Sigmoid colon (tissue), 7 donors: ENCODE measurements around the gene ZNF674. TPM values are rescaled to one million over a fixed set of nuclear protein-coding genes. Genes with fewer than 3 reads are reported as not detected.

ENCODE experiments used
- DNase-seq: peaks from one replicate; pipeline ENCODE4 v3.0.0-alpha.2; 2019
- H3K27ac ChIP-seq, 4 donors: fragments of 200-600 bp; sonication (generic); one replicate each; pipeline ENCODE4 v1.5.1; 2016 to 2019; ENCODE audit warnings: mild to moderate bottlenecking in 1 of 4
- H3K27me3 ChIP-seq, 3 donors: fragments of 200-600 bp; sonication (generic); one replicate each; pipeline ENCODE4 v1.5.1; 2019; ENCODE audit warnings: mild to moderate bottlenecking in 1 of 3
- H3K36me3 ChIP-seq, 4 donors: fragments of 200-600 bp; sonication (generic); one replicate each; pipeline ENCODE4 v1.5.1; 2016 to 2019
- H3K4me1 ChIP-seq, 4 donors: fragments of 200-600 bp; sonication (generic); one replicate each; pipeline ENCODE4 v1.5.1; 2017 to 2019
- H3K4me3 ChIP-seq, 4 donors: fragments of 200-600 bp; sonication (generic); one replicate each; pipeline ENCODE4 v1.5.1; 2017 to 2019; ENCODE audit warnings: mild to moderate bottlenecking in 2 of 4, moderate library complexity in 1 of 4
- H3K9me3 ChIP-seq, 4 donors: fragments of 200-600 bp in 3 of 4; sonication (generic) in 3 of 4; one replicate each; pipeline versions ENCODE4 v1.5.1 to v1.6.1; 2013 to 2019
- EP300 ChIP-seq, 4 donors: sonication (generic); formaldehyde crosslinking; IDR thresholded peaks; one replicate each; pipeline ENCODE4 v1.6.1; 2017; ENCODE audit warnings: antibody characterized with exemption in 4 of 4
- POLR2A ChIP-seq, 2 donors: fragments of 450-650 bp; IDR thresholded peaks; one replicate each; pipeline ENCODE4 v1.6.1; 2016; ENCODE audit warnings: antibody characterized with exemption in 2 of 2, mild to moderate bottlenecking in 2 of 2, moderate library complexity in 2 of 2
- POLR2AphosphoS5 ChIP-seq, 4 donors: sonication (generic); formaldehyde crosslinking; IDR thresholded peaks; one replicate each; pipeline ENCODE4 v1.6.1; 2017; ENCODE audit warnings: antibody characterized with exemption in 4 of 4
- WGBS, 2 donors: extraction: QIAGEN DNeasy Blood & Tissue Kit; methylation state at CpG; one replicate each; pipeline ENCODE4 v1.1.7; 2013; 5-methylcytosine and 5-hydroxymethylcytosine counted together
- intact Hi-C: fragments of 100-400 bp; cut with DNase I; formaldehyde crosslinking; loops from one replicate; pipeline ENCODE4 v1.15.1; 2023
- polyA plus RNA-seq, 3 donors: library from polyadenylated mRNA; stranded (reverse); fragments of 200-250 nt; gene quantifications; one replicate each; pipeline ENCODE4 v1.2.3, GENCODE V29; 2013
- total RNA-seq, 4 donors: library from RNA; depleted of rRNA; stranded (reverse); fragments of >200 nt; gene quantifications; one replicate each; pipeline ENCODE4 v1.1.0, GENCODE V29; 2016
- TF ChIP-seq, protein P1 (sequence below), 4 experiments: fragments of 450-650 bp in 3 of 4; fragments of 200-600 bp in 1 of 4; IDR thresholded peaks; one replicate each; pipeline ENCODE4 v1.5.1; 2016 to 2019; ENCODE audit warnings: antibody characterized with exemption in 4 of 4, mild to moderate bottlenecking in 3 of 4, moderate library complexity in 2 of 4
- donor health status: healthy with polysubstance abuse.
- donor health status: Bipolar disorder and iron deficiency.
- donor health status: healthy.

The ZNF674 gene
- total and polyA plus RNA-seq, 7 donors, result 1.2 to 9.1 (median 3.0) TPM

DNA sequence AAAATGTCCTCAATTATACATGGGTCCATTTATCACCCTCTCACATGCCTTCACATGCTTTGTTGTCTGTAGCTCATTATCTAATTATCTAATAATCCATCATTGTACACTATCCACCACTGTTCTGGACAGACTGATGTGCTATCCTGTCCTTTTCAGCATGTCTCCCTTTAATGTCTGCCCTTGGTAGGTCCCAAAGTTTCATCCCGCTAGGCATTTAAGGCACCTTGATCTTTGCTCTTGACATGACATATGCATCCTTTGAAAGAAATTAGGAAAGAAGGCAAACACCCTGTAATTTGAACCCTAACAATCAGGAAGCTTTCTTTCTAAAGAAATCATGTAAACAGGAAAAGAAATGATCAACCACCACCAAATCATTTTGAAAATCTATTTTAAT is 34.0 kb upstream of the ZNF674 start:
- intact Hi-C loops, result no loop called here

DNA sequence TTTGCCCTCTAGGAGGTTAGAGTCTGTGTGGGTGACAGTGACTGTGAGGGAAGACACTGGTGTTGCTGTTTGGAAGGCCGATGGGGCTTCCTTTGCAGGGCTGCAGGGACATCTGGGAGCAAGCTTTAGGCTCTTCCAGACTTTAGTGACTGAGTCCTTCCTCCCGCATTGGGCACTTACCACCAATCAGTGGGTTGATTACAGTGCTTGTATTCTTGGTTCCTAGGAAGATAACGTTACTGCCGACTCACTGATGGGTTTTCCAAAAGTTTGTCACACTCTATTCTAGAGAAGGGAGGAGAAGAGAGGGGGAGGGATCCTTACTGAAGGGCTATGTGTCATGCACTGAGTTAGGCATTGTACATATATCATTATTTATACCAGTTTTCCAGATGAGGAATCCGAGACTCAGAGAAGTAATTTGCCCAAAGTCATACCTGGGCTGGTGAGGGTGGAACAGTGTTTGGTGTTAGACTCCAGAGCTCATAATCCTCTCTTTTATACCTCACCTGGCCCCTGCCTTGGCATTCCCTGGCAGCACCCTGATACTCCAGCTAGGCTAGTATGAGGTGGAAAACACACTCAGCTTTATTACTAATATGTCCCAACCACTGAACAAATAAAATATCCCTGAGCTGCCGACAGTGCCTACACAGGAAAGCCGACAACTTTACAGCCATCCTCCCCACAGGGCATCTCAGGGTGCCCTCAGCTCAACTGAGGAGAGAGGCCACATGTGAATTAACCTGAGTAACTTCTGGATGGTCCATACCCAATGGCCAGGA is 32.2 kb upstream of the ZNF674 start:
- intact Hi-C loops, result no loop called here
- Histone ChIP-seq H3K27ac (no peak overlapping the region), H3K4me1 (peaks cover 0 to 15% (median 7%) of the 10 kb centered on the region in 4 donors), H3K4me3 (no peak overlapping the region), H3K9me3 (no peaks in the 10 kb centered on the region), H3K27me3 (peaks cover 0 to 8% (median 0%) of the 10 kb centered on the region in 3 donors), H3K36me3 (no peaks in the 10 kb centered on the region)
- whole genome bisulfite sequencing, 2 donors, result 85 to 88% methylated on average over 7 of the region's 7 CpGs
- no peak for DNase-seq
- TF ChIP-seq EP300 (IDR thresholded peaks at IDR 0.05) (no peak), POLR2AphosphoS5 (IDR thresholded peaks at IDR 0.05) (no peak), POLR2A (IDR thresholded peaks at IDR 0.05) (no peak)
- TF ChIP-seq, protein P1, sequence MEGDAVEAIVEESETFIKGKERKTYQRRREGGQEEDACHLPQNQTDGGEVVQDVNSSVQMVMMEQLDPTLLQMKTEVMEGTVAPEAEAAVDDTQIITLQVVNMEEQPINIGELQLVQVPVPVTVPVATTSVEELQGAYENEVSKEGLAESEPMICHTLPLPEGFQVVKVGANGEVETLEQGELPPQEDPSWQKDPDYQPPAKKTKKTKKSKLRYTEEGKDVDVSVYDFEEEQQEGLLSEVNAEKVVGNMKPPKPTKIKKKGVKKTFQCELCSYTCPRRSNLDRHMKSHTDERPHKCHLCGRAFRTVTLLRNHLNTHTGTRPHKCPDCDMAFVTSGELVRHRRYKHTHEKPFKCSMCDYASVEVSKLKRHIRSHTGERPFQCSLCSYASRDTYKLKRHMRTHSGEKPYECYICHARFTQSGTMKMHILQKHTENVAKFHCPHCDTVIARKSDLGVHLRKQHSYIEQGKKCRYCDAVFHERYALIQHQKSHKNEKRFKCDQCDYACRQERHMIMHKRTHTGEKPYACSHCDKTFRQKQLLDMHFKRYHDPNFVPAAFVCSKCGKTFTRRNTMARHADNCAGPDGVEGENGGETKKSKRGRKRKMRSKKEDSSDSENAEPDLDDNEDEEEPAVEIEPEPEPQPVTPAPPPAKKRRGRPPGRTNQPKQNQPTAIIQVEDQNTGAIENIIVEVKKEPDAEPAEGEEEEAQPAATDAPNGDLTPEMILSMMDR (IDR thresholded peaks at IDR 0.05), result no peak

More for the DNA sequence above, 34.0 kb upstream of the ZNF674 start:
- H3K4me3 ChIP-seq, result no peak overlapping the region
- TF ChIP-seq POLR2A (IDR thresholded peaks at IDR 0.05) (no peak), POLR2AphosphoS5 (IDR thresholded peaks at IDR 0.05) (no peak), EP300 (IDR thresholded peaks at IDR 0.05) (no peak)
- TF ChIP-seq, protein P1 (IDR thresholded peaks at IDR 0.05), result no peak
- H3K4me1 ChIP-seq, result peaks cover 0 to 17% (median 7%) of the 10 kb centered on the region in 4 donors
- peaks cover 0 to 8% (median 0%) of the 10 kb centered on the region in 3 donors for H3K27me3 ChIP-seq
- no peak for DNase-seq
- H3K36me3 ChIP-seq, result no peaks in the 10 kb centered on the region
- no peak overlapping the region for H3K27ac ChIP-seq
- no peaks in the 10 kb centered on the region for H3K9me3 ChIP-seq
- 88 to 97% methylated on average over 1 of the region's 1 CpG for WGBS, 2 donors

DNA sequence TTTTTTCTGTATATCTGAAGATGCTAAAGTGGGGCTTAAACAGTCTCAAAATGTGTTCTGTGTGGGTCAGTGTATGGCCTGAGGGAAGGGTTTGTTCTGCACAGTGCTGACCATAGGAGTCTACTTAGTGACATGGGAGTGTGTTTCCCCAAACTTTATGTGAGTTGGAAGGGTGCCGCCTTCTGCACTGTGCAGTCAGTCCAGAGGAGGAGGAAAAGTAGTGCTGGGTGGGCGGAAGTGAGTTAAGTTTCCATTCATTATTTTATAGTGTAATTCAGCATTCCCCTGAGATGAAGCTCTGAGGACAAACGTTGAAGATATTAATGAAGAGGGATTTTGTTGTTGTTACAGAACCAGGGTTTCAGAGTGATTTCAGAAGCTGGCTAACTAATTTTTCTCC is 31.2 kb upstream of the ZNF674 start:
- peaks cover 0 to 8% (median 0%) of the 10 kb centered on the region in 3 donors for H3K27me3 ChIP-seq
- no peaks in the 10 kb centered on the region for H3K9me3 ChIP-seq
- H3K4me1 ChIP-seq, result peaks cover 0 to 13% (median 7%) of the 10 kb centered on the region in 4 donors
- 55 to 64% methylated on average over 3 of the region's 3 CpGs for WGBS, 2 donors
- TF ChIP-seq POLR2AphosphoS5 (IDR thresholded peaks at IDR 0.05), result no peak
- no peak for TF ChIP-seq EP300 (IDR thresholded peaks at IDR 0.05)
- no peak for TF ChIP-seq POLR2A (IDR thresholded peaks at IDR 0.05)
- TF ChIP-seq, protein P1 (IDR thresholded peaks at IDR 0.05), result no peak
- DNase-seq, result no peak
- peak overlapping the region in 2 of 4 donors; percentile 22 to 23 for H3K27ac ChIP-seq
- H3K4me3 ChIP-seq, result peak overlapping the region in 3 of 4 donors; percentile 50 to 61 (median 57)
- no peaks in the 10 kb centered on the region for H3K36me3 ChIP-seq
- intact Hi-C loops, result no loop called here

DNA sequence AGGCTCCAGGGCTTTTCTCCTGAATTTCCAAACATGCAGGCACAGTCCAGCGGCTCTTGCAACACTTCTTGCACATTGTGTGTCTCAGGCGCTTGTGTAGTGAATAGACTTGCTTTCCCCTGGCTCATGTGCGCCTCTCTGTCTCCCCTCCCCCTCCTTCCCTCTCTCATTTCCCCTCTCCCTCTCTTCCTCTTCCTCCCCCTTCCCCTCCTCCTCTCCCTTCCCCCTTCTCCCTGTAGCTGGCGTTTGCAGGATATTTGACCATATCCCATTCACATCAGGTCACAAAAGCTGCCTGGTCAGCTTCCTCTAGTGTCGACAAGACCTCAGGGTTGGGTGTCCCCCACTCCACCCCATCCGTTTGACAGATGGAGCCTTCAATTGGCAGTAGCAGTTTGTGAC is 30.8 kb upstream of the ZNF674 start:
- no peaks in the 10 kb centered on the region for H3K9me3 ChIP-seq
- H3K4me3 ChIP-seq, result peak overlapping the region in 3 of 4 donors; percentile 50 to 61 (median 57)
- peaks cover 0 to 13% (median 7%) of the 10 kb centered on the region in 4 donors for H3K4me1 ChIP-seq
- TF ChIP-seq POLR2AphosphoS5 (IDR thresholded peaks at IDR 0.05) (peak in 2 of 4 donors; percentile 34 to 45), POLR2A (IDR thresholded peaks at IDR 0.05) (no peak)
- WGBS, 2 donors, result 23 to 32% methylated on average over 6 of the region's 6 CpGs
- DNase-seq, result peak; percentile 80
- H3K27me3 ChIP-seq, result peaks cover 0 to 8% (median 0%) of the 10 kb centered on the region in 3 donors
- peak overlapping the region in 3 of 4 donors; percentile 22 to 66 (median 52) for H3K27ac ChIP-seq
- intact Hi-C loops, result no loop called here
- no peaks in the 10 kb centered on the region for H3K36me3 ChIP-seq

DNA sequence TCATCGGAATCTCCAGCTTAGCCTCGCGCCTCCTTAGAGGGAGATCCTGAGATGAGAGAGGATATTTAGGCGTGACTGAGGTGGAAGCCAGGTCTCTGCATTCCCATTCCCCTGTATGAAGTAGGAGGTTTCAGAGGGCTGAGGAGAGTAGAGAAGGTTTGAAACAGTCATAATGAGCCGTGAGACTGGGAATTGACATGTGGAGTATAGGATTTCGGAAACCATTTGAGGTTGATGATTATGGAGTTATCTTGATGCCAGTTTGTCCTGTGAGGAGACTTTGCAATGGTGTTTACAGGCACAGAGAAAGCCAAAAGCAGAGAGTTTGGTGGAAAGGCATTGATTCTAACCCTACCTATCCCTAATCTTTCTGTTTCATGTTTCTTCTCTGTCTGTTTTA is 30.4 kb upstream of the ZNF674 start:
- no peak for TF ChIP-seq POLR2A (IDR thresholded peaks at IDR 0.05)
- TF ChIP-seq, protein P1 (IDR thresholded peaks at IDR 0.05), result no peak
- Histone ChIP-seq H3K27me3 (peaks cover 0 to 8% (median 0%) of the 10 kb centered on the region in 3 donors), H3K27ac (peak overlapping the region; percentile 42 to 66 (median 59)), H3K4me3 (peak overlapping the region; percentile 38 to 61 (median 54)), H3K36me3 (no peaks in the 10 kb centered on the region), H3K4me1 (peaks cover 0 to 13% (median 7%) of the 10 kb centered on the region in 4 donors), H3K9me3 (no peaks in the 10 kb centered on the region)
- DNase-seq, result no peak
- intact Hi-C loops, result no loop called here
- WGBS, 2 donors, result 36 to 48% methylated on average over 6 of the region's 6 CpGs
